Measurements from ENCODE around the gene LPP.

Gene LPP

DNA sequence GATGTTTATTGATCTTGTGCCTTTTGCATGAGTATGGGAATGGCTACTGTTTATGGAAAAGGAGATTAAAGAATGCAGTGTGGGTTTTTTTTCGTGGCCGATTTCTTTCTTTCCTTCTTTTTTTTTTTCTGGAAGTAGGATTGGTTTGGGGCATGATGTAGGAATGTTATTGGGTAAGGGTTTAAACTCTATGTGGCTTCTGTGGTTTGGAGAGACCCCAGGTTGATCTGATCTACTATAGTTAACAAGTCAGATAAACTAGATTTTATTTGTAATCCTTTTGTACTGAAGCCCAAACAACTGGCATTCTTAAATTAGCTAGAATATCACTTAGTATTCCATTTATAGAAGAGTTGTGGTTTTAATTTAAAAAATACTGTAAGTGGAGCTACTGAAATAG lies 304.8 kb downstream of the LPP start:
- TF ChIP-seq TAF1 (IDR thresholded peaks at IDR 0.05; ENCODE audit: borderline replicate concordance, insufficient read depth, low read length) (no peak), SIN3A (IDR thresholded peaks at IDR 0.05; ENCODE audit: borderline replicate concordance, insufficient read depth, low read length) (no peak), FOXP2 (optimal IDR thresholded peaks at IDR 0.05; ENCODE audit: borderline replicate concordance, extremely low read depth, extremely low read length, insufficient read depth) (no peak), POLR2AphosphoS5 (IDR thresholded peaks at IDR 0.05; ENCODE audit: low read depth, low read length) (no peak)
- TF ChIP-seq, protein P1, sequence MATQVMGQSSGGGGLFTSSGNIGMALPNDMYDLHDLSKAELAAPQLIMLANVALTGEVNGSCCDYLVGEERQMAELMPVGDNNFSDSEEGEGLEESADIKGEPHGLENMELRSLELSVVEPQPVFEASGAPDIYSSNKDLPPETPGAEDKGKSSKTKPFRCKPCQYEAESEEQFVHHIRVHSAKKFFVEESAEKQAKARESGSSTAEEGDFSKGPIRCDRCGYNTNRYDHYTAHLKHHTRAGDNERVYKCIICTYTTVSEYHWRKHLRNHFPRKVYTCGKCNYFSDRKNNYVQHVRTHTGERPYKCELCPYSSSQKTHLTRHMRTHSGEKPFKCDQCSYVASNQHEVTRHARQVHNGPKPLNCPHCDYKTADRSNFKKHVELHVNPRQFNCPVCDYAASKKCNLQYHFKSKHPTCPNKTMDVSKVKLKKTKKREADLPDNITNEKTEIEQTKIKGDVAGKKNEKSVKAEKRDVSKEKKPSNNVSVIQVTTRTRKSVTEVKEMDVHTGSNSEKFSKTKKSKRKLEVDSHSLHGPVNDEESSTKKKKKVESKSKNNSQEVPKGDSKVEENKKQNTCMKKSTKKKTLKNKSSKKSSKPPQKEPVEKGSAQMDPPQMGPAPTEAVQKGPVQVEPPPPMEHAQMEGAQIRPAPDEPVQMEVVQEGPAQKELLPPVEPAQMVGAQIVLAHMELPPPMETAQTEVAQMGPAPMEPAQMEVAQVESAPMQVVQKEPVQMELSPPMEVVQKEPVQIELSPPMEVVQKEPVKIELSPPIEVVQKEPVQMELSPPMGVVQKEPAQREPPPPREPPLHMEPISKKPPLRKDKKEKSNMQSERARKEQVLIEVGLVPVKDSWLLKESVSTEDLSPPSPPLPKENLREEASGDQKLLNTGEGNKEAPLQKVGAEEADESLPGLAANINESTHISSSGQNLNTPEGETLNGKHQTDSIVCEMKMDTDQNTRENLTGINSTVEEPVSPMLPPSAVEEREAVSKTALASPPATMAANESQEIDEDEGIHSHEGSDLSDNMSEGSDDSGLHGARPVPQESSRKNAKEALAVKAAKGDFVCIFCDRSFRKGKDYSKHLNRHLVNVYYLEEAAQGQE (IDR thresholded peaks at IDR 0.05; ENCODE audit: insufficient read depth in 1 of 2, low read depth in 2 of 2, low read length in 2 of 2): no peak

DNA sequence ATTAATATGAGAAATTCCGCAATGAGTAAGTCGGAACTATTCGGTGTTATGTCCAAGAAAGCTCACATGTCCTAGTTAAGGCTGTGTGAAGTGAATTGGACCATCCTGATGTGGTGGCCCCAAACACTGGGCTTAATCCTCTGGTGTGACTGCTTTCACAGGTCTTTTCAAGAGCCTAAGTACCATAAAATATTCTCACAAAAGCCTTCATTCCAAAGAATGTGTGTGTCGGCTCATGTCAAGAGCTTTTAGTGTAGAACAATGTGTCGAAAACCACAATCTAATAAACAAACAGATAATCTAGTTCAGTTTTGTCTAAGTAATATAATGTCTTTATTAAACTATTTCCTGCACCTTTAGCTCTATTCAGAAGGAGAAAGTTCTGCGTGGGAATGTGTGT lies 311.4 kb downstream of the LPP start:
- TF ChIP-seq POLR2AphosphoS5 (IDR thresholded peaks at IDR 0.05; ENCODE audit: low read depth, low read length): no peak
- TF ChIP-seq FOXP2 (optimal IDR thresholded peaks at IDR 0.05; ENCODE audit: borderline replicate concordance, extremely low read depth, extremely low read length, insufficient read depth): no peak
- TF ChIP-seq, protein P1 (IDR thresholded peaks at IDR 0.05; ENCODE audit: insufficient read depth in 1 of 2, low read depth in 2 of 2, low read length in 2 of 2): no peak
- TF ChIP-seq TAF1 (IDR thresholded peaks at IDR 0.05; ENCODE audit: borderline replicate concordance, insufficient read depth, low read length): no peak
- TF ChIP-seq SIN3A (IDR thresholded peaks at IDR 0.05; ENCODE audit: borderline replicate concordance, insufficient read depth, low read length): no peak

DNA sequence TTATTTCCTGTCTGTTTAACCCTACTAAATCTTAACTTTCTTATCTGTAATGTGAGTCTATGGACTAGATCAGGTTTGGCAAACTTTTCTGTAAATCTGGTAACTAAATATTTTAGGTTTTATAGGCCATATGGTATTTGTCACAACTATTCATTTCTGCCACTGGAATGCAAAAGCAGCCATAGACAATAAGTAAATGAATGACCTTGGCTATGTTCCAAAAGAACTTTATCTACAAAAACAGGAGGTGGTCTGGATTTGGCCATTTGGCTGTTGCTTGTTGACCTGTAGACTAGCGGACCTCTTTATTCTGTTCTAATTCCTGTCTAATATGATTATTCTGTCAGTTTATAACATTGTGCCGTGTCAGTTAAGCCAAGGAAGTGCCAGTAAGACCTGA lies 314.2 kb downstream of the LPP start:
- TF ChIP-seq POLR2AphosphoS5 (IDR thresholded peaks at IDR 0.05; ENCODE audit: low read depth, low read length): no peak
- no peak for TF ChIP-seq FOXP2 (optimal IDR thresholded peaks at IDR 0.05; ENCODE audit: borderline replicate concordance, extremely low read depth, extremely low read length, insufficient read depth)
- TF ChIP-seq TAF1 (IDR thresholded peaks at IDR 0.05; ENCODE audit: borderline replicate concordance, insufficient read depth, low read length): no peak
- TF ChIP-seq, protein P1 (IDR thresholded peaks at IDR 0.05; ENCODE audit: insufficient read depth in 1 of 2, low read depth in 2 of 2, low read length in 2 of 2): no peak
- TF ChIP-seq SIN3A (IDR thresholded peaks at IDR 0.05; ENCODE audit: borderline replicate concordance, insufficient read depth, low read length): no peak

DNA sequence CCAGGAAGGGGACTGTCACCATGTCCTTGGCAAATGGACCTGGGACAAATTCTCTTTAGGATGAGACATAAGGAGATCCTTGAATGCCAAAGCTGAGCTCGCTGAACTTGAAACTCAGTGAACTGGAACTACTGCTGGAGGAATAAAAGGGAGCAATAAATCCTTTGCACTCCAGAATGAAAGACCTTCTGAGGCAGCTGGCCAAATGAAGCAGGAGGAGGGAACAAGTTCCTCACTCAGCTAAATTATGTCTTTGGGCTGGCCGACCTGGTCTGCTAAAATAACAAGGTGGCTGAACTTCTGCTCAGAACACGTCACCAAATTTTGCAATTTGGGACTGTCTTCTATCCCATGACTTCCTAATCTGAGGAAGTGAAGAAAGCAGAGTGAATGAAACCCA lies 314.7 kb downstream of the LPP start:
- TF ChIP-seq FOXP2 (optimal IDR thresholded peaks at IDR 0.05; ENCODE audit: borderline replicate concordance, extremely low read depth, extremely low read length, insufficient read depth) (no peak), POLR2AphosphoS5 (IDR thresholded peaks at IDR 0.05; ENCODE audit: low read depth, low read length) (no peak), TAF1 (IDR thresholded peaks at IDR 0.05; ENCODE audit: borderline replicate concordance, insufficient read depth, low read length) (no peak), SIN3A (IDR thresholded peaks at IDR 0.05; ENCODE audit: borderline replicate concordance, insufficient read depth, low read length) (no peak)
- TF ChIP-seq, protein P1 (IDR thresholded peaks at IDR 0.05; ENCODE audit: insufficient read depth in 1 of 2, low read depth in 2 of 2, low read length in 2 of 2): no peak
